Hematopoietic multipotent progenitor cell treated with erythropoietin and hydrocortisone succinate and interleukin-3 and kit ligand, for 17 days (in vitro differentiated cells): ENCODE results near the gene S100PBP.

Experiments used
- DNase-seq: peaks from one replicate; pipeline ENCODE4 v3.0.0-alpha.2; 2015; ENCODE audit warnings: low spot score

S100PBP gene

GRCh38 chr1:32888134-32888533 is 70.7 kb downstream of the S100PBP start:
- DNase-seq = no peak

DNA sequence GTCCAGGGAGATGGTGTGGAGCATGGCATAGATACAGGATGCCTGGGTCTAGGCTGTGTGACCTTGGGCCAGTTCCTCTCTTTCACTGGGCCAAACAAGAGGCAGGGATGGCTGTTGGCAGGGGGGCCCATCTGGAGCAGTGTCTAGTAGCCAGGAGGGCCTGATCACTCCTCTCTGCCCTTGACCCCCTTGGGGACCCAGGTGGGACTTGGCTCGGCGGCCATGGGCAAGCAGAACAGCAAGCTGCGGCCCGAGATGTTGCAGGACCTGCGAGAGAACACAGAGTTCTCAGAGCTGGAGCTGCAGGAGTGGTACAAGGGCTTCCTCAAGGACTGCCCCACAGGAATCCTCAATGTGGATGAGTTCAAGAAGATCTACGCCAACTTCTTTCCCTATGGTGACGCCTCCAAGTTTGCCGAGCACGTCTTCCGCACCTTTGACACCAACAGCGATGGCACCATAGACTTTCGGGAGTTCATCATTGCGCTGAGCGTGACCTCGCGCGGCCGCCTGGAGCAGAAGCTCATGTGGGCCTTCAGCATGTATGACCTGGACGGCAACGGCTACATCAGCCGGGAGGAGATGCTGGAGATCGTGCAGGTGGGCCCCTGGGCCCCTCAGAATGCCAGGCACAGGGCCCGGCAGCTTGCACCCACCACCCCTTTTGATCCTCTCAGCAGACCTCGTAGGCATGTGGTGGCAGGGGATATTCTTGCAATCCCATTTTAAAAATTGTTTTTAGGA is 71.4 kb downstream of the S100PBP start:
- DNase-seq = no peak

DNA sequence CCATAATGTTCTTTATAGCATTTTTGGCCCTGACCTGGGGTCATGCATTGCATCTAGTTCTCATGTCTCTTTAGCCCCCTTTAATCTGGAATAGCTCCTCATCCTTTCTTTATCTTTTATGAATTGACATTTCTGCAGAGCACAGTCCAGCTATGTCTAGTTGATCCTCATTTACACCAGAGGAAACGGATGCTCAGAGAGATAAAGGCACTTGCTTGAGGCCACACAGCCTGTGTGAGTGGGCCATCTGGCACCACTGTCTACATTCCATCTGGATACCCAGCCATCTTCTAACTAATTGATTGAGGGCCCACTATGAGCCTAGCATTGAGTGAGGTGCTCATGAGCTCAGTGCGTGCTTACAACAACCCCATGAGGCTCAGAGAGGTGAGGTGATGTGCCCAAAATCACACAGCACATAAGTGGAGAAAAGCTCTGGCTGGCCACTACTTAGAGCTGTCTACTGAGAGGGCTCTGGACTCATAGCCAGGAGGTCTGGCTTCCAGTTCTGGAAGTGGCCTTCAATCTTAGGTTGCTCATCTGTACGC is 72.4 kb downstream of the S100PBP start:
- no peak for DNase-seq

DNA sequence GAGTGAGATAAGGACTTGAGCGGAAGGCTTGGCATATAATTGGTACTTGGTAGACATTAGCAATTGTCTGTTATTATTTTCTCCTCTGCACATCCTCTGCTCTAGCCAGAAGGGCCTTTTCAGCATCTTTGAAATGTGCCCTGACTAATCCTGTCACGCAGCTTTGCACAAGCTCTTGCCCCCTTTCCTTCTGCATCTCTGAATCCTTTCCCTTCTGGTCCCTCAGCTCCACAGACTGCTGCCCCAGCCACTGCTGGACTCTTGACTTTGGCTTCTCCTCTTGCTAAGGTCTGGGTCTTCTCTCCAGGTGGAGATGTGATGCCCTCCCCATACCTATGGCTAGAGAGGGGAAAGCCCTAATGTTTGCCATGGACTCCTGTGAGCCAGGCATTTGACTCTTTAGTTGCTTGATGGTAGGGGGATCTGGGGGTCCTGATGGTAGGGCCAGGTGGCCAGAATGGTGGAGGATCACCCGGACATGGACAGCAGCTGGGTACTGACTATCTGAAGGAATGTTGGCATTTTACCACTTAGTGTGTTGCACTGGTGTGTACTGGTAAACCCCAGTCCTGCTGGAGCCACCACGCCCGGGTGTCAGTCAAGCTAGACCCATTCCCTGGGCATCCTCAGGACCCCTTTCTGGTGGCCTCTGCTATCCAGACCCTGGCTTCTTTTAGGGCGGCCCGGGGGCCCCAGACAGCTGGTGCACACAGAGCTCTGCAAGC is 73.2 kb downstream of the S100PBP start:
- DNase-seq = no peak

DNA sequence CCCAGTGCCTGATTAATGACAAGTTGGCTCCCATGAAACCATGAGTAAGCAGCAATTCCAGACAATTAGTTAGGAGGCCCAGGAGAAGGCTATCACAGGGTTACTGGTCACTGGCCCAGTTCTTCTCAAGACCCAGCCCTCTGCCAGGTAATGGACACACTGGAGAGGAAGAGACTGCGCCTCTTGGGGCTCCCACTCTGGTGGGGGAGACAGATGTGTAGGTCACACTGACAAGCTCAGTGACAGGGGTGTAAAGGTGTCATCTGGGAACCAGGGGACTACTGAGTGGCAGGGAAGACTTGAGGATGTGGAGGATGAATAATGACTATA is 73.8 kb downstream of the S100PBP start:
- DNase-seq = no peak

DNA sequence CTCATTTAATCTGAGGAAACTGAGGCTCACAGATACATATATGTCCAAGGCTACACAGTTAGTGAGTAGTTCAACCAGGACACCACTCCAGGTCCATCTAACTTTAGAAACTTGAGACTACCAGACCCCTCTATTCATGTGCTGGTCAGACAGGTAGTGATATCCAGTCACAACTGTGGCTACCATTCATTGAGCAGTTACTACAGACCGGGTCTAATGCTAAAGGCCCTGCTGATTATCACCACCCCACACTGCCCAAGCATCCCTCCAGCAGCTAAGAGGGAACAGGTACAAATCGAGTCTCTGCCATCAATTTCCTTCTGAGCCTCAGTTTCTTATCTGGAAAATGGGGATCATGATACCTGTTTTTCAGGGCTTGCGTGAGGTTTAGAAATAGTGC is 74.2 kb downstream of the S100PBP start:
- DNase-seq = no peak

- DNase-seq = no peak
These were observed 75.1 kb downstream of the S100PBP start for GRCh38 chr1:32892368-32893197.

DNA sequence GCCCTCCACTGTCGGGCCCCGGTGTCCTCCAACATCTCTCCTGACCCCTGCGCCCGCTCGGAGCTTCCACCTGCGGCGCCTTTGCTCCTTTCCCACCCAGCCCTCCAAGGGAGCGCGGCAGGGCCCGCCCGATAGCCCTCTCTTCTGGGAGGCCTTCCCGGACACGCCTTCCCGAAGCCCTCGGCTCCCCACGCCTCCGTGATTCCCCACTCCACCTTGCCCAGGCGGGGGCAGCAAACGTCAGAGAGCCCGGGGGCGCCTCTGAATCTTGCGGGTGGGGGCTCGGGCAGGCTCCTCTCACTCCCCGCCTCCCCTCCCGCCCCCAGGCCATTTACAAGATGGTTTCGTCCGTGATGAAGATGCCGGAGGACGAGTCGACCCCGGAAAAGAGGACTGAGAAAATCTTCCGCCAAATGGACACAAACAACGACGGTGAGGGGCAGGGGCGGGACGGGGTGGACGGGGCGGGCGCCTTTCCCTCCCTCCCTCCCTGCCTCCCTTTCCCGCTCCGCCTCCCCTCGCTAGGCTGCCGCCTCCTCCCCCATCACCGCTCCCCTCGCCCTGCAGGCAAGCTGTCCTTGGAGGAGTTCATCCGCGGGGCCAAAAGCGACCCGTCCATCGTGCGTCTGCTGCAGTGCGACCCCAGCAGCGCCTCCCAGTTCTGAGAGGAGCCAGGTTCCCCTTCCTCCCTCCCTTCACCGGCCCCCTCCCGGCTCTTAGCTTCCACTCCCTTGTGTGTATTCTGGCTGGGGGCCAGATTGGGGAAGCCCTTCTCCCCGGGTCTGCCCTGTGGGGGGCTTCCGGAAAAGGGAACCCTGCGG is 76.0 kb downstream of the S100PBP start:
- no peak for DNase-seq

GRCh38 chr1:32894019-32894600 is 76.7 kb downstream of the S100PBP start:
- DNase-seq = no peak

DNA sequence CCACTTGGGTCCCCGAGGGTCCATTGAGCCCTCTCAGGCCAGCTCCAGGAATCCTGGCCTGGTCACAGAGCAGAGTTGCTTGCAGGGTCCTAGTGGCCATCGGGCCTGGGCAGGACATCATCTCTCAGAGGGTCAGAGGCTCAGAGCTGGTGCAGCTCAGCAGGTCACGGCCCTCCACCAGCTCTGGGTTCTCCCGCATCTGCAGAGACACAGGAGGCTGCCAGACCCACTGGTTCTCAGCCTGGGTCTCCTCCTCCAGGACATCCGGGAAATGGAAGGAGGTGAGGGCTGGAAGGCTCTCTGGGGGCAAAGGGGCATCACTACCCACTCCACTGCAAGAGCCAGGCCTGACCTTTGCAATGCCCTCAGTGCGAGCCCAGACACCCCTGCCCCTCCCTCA is 77.2 kb downstream of the S100PBP start:
- no peak for DNase-seq

GRCh38 chr1:32895325-32896215 is 78.1 kb downstream of the S100PBP start:
- no peak for DNase-seq

GRCh38 chr1:32896451-32896850 is 79.0 kb downstream of the S100PBP start:
- DNase-seq = no peak

DNA sequence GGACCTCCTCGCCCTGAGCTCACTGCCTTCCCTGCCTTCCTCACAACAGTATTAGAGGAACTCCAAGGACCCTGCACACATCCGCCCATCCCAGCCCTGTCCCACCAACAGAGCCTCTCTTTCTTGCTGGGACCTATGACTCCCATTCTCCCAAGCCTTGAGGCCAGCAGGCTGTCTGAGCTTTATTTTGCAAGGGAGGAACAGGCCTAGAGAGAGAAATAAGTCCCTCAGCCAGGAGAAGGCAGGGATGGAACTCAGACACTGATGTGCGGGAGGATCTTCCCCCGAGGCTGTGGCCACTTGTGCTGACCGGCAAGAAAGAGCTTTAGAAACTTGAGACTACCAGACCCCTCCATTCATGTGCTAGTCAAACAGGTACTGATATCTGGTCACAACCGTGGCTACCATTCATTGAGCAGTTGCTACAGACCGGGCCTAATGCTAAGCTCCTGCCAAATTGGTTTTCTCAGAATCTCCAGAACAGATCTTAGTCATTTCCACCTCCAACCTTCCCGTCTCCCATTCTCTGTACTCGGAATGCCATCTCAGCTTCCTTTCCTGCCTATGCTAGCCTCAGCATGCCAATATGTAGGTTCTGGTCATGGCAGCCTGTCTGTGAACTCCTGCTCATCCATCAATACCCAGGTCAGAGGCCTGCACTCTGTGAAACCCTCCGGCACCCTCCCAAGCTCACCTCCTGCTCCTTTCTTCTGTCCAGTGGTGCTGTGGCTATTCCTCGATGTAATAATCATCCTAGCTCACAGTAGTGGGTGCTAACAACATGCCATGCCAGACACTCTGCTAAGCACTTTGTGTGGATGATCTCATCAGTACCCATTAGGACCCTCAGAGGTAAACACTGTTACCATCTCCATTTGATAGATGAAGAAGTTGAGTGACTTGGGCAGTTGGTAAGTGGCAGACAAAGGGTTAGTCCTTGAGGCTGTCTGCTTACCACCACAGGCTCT is 79.9 kb downstream of the S100PBP start:
- no peak for DNase-seq

DNA sequence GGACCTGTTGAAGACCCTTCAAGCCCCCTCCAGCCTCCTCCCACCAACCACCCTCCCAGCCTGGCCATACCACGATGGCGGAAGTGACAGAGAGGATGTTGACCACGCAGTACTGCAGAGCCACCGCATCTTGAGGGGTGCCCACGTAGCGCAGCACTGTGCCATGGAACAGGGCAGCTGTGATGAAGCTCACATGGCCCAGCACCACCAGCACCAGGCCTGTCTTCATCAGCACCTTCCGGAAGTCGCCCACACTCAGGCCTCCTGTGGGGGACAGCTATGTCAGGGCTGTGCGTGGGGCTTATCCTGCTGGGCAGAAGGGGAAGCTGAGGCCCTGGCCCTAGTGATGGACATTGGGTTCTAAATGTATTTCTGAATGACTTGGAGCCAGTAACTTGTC is 80.6 kb downstream of the S100PBP start:
- no peak for DNase-seq

DNA sequence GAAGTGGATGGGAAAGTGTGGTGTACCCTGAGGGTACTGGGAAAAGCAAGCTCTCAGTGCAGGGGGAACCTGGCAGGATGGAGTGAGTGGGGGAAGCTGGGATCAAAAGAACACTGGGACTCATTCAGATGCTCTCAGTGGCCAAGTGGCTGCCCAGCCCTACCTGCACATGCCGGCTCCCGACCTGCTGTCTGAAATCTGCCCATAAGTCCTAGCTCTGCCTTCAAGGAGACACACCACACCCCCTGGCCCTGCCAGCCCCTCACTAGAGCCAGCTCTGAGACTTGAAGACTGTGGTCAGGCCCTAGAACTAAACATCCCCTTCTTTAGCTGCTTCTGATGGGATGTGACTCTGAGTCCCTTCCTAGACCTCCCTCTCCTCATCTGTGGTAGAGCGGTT is 81.5 kb downstream of the S100PBP start:
- DNase-seq = no peak

DNA sequence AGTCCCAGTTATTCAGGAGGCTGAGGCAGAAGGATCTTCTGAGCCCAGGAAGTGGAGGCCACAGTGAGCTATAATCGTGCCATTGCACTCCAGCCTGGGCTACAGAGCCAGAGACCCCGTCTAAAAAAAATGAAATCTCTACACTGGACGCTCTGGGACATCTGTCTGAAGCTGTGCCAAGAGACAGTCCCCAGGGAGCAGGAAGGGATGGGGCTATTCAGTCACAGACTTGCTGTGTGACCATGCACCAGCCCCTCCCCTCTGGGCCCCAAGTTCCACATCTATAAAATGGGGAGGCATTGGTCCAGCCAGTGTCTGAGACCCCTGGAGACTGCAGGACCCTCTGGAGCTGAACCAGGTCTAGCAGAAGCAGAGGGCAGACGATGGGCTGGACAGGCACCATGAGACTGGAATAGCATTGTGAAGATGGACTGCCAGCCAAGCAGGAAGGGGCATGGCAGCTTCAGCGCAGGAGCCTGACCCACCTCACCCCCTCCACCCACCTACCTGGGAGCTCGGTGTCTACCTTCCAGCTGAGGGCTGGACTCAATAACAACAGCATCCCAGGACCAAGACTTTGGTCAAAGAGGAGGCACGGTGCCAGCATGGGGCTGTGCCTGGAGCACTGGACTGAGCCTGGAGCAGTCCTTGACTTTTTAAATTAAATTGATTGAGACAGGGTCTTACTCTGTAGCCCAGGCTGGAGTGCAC is 82.3 kb downstream of the S100PBP start:
- no peak for DNase-seq

GRCh38 chr1:32900371-32900955 is 83.0 kb downstream of the S100PBP start:
- DNase-seq = no peak
